Osteoblast (primary cell): ENCODE data around the gene MTURN. TPM values are rescaled to one million over a fixed set of nuclear protein-coding genes. Genes with fewer than 3 reads are reported as not detected.

Experiments used
- DNase-seq: peaks from one replicate; pipeline ENCODE4 v3.0.0; 2011; ENCODE audit warnings: low spot score, mixed read lengths; ENCODE audit not compliant: insufficient read length; ENCODE audit errors: missing footprints
- H2AFZ ChIP-seq: 2 replicates; pipeline ENCODE4 v1.6.0; 2011; ENCODE audit warnings: mild to moderate bottlenecking, low read length
- H3K27ac ChIP-seq: 2 replicates; pipeline ENCODE4 v1.5.1; 2011; ENCODE audit warnings: mild to moderate bottlenecking, low read depth, low read length, moderate library complexity
- H3K27me3 ChIP-seq: 2 replicates; pipeline ENCODE4 v1.6.0; 2012; ENCODE audit warnings: mild to moderate bottlenecking, control low read depth, inconsistent platforms, low read length, moderate library complexity; ENCODE audit not compliant: insufficient read depth
- H3K36me3 ChIP-seq: 2 replicates; pipeline ENCODE4 v1.5.1; 2011; ENCODE audit warnings: mild to moderate bottlenecking, low read length, control low read depth, moderate library complexity; ENCODE audit not compliant: insufficient read depth
- H3K4me1 ChIP-seq: 2 replicates; pipeline ENCODE4 v1.5.1; 2011; ENCODE audit warnings: mild to moderate bottlenecking, low read length, control low read depth, moderate library complexity; ENCODE audit not compliant: insufficient read depth
- H3K4me2 ChIP-seq: 2 replicates; pipeline ENCODE4 v1.6.0; 2011; ENCODE audit warnings: mild to moderate bottlenecking, low read length; ENCODE audit not compliant: insufficient read depth
- H3K4me3 ChIP-seq: fragments of 200-600 bp; sonication (generic); 3 replicates; pipeline ENCODE4 v1.5.1; 2012; ENCODE audit warnings: mild to moderate bottlenecking, low read length, inconsistent platforms; ENCODE audit not compliant: insufficient read depth
- H3K79me2 ChIP-seq: 2 replicates; pipeline ENCODE4 v1.6.0; 2012; ENCODE audit warnings: mild to moderate bottlenecking, low read length, control low read depth, inconsistent platforms; ENCODE audit not compliant: insufficient read depth
- H3K9me3 ChIP-seq: 2 replicates; pipeline ENCODE4 v1.5.1; 2011; ENCODE audit warnings: low read depth, low read length, control low read depth
- H4K20me1 ChIP-seq: 2 replicates; pipeline ENCODE4 v1.6.0; 2012; ENCODE audit warnings: mild to moderate bottlenecking, low read length, control low read depth; ENCODE audit not compliant: insufficient read depth
- total RNA-seq: library from RNA; depleted of rRNA; stranded (reverse); fragments of >200 nt; gene quantifications from 2 replicates; pipeline ENCODE4 v1.2.3, GENCODE V29; 2012
- TF ChIP-seq, protein P1 (sequence below): IDR thresholded peaks from 2 replicates; pipeline ENCODE4 v1.5.1; 2011; ENCODE audit warnings: mild to moderate bottlenecking, low read depth, low read length, moderate library complexity; ENCODE audit errors: extremely low read depth

The MTURN gene
- total RNA-seq, 1 donor = 31.1 TPM

GRCh38 chr7:30155481-30155880 is 20.7 kb downstream of the MTURN start:
- Histone ChIP-seq H3K9me3 (no peaks in the 10 kb centered on the region), H3K79me2 (no peaks in the 10 kb centered on the region), H3K27me3 (no peaks in the 10 kb centered on the region), H2AFZ (no peak overlapping the region), H3K4me1 (peaks cover 7% of the 10 kb centered on the region), H3K4me3 (no peak overlapping the region), H4K20me1 (no peaks in the 10 kb centered on the region), H3K27ac (no peak overlapping the region), H3K36me3 (peaks cover 2% of the 10 kb centered on the region), H3K4me2 (no peak overlapping the region)
- TF ChIP-seq, protein P1, sequence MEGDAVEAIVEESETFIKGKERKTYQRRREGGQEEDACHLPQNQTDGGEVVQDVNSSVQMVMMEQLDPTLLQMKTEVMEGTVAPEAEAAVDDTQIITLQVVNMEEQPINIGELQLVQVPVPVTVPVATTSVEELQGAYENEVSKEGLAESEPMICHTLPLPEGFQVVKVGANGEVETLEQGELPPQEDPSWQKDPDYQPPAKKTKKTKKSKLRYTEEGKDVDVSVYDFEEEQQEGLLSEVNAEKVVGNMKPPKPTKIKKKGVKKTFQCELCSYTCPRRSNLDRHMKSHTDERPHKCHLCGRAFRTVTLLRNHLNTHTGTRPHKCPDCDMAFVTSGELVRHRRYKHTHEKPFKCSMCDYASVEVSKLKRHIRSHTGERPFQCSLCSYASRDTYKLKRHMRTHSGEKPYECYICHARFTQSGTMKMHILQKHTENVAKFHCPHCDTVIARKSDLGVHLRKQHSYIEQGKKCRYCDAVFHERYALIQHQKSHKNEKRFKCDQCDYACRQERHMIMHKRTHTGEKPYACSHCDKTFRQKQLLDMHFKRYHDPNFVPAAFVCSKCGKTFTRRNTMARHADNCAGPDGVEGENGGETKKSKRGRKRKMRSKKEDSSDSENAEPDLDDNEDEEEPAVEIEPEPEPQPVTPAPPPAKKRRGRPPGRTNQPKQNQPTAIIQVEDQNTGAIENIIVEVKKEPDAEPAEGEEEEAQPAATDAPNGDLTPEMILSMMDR = no peak
- no peak for DNase-seq

GRCh38 chr7:30157204-30157603 is 22.4 kb downstream of the MTURN start:
- Histone ChIP-seq H3K36me3 (no peaks in the 10 kb centered on the region), H3K27ac (no peak overlapping the region)
- TF ChIP-seq, protein P1 = no peak

DNA sequence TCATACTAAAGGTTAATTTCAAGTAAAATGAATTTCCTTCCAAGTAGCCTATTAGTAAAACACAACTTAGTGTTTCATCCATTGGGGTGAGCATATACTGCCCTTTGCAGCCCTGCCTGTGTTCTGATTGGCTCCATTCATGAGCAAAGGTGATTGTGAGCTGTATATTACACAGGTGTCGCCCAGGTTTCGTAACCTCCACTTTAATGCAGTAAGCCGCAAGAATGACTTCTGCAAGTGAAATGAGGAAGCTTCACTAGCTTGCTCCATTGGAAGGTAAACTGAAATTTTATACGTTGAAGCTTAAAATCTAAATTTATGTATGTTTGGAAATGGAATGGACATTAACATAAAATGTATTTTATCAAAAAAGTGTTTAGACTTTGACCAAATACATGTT is 24.4 kb downstream of the MTURN start:
- no peaks in the 10 kb centered on the region for H3K27me3 ChIP-seq
- no peaks in the 10 kb centered on the region for H3K36me3 ChIP-seq
- H3K4me3 ChIP-seq = no peak overlapping the region
- no peaks in the 10 kb centered on the region for H4K20me1 ChIP-seq
- DNase-seq = no peak
- H3K79me2 ChIP-seq = no peaks in the 10 kb centered on the region
- H3K9me3 ChIP-seq = no peaks in the 10 kb centered on the region
- H3K27ac ChIP-seq = no peak overlapping the region
- H3K4me2 ChIP-seq = no peak overlapping the region
- H2AFZ ChIP-seq = no peak overlapping the region
- TF ChIP-seq, protein P1 = no peak
- H3K4me1 ChIP-seq = peaks cover 28% of the 10 kb centered on the region

More at GRCh38 chr7:30157204-30157603, 22.4 kb downstream of the MTURN start:
- Histone ChIP-seq H3K9me3 (no peaks in the 10 kb centered on the region), H3K27me3 (no peaks in the 10 kb centered on the region), H3K4me2 (no peak overlapping the region), H3K4me3 (no peak overlapping the region), H3K79me2 (no peaks in the 10 kb centered on the region), H2AFZ (no peak overlapping the region), H3K4me1 (peaks cover 9% of the 10 kb centered on the region), H4K20me1 (no peaks in the 10 kb centered on the region)
- DNase-seq = no peak

- H3K36me3 ChIP-seq = no peaks in the 10 kb centered on the region
- H3K9me3 ChIP-seq = no peaks in the 10 kb centered on the region
- H3K27ac ChIP-seq = no peak overlapping the region
- no peaks in the 10 kb centered on the region for H3K27me3 ChIP-seq
- H3K4me1 ChIP-seq = peaks cover 32% of the 10 kb centered on the region
- H3K4me2 ChIP-seq = no peak overlapping the region
- no peaks in the 10 kb centered on the region for H3K79me2 ChIP-seq
- TF ChIP-seq, protein P1 = peak; percentile 20
- no peak for DNase-seq
- H2AFZ ChIP-seq = no peak overlapping the region
- no peak overlapping the region for H3K4me3 ChIP-seq
- no peaks in the 10 kb centered on the region for H4K20me1 ChIP-seq
These were observed 24.9 kb downstream of the MTURN start for GRCh38 chr7:30159698-30160143.
